GM13976 (cell line): ENCODE data around the gene CTDSPL2.
A peak's percentile ranks its signal among the peaks of the same experiment; 100 is the strongest.
"Not testable (repeated sequence)": the region's sequence is repeated elsewhere in the genome, so short reads cannot be mapped to it uniquely, and the experiment has no call there.

Experiments
- DNase-seq: peaks from one replicate; pipeline ENCODE4 v3.0.0; 2012; ENCODE audit warnings: low spot score
- CTCF ChIP-seq: IDR thresholded peaks from 2 replicates; pipeline ENCODE4 v1.5.1; 2012; ENCODE audit warnings: borderline replicate concordance, mild to moderate bottlenecking; ENCODE audit not compliant: insufficient read depth; ENCODE audit errors: extremely low read depth, missing control alignments, control extremely low read depth
- in situ Hi-C: fragments of 300-500 bp; cut with MboI; formaldehyde crosslinking; loops from one replicate; pipeline ENCODE4 v1.12.0; 2022; ENCODE audit warnings: low sequenced_read_pairs, mixed read lengths, inconsistent platforms; ENCODE audit not compliant: unreplicated experiment

The CTDSPL2 gene

GRCh38 chr15:44529864-44530604 lies 102.6 kb downstream of the CTDSPL2 start:
- no peak for TF ChIP-seq CTCF
- DNase-seq = no peak
- in situ Hi-C loops = no loop called here

- no peak for TF ChIP-seq CTCF
- in situ Hi-C loops = no loop called here
Observed at GRCh38 chr15:44530653-44531052, 103.2 kb downstream of the CTDSPL2 start.

GRCh38 chr15:44532275-44532674 lies 104.8 kb downstream of the CTDSPL2 start:
- in situ Hi-C loops, DNase-seq: not testable (repeated sequence)

More at GRCh38 chr15:44530653-44531052, 103.2 kb downstream of the CTDSPL2 start:
- no peak for DNase-seq

GRCh38 chr15:44532689-44533088 lies 105.3 kb downstream of the CTDSPL2 start:
- in situ Hi-C loops = no loop called here
- no peak for DNase-seq
- TF ChIP-seq CTCF = peak; percentile 17

- in situ Hi-C loops = no loop called here
- DNase-seq = no peak
- TF ChIP-seq CTCF = no peak
Observed at GRCh38 chr15:44535092-44535491, 107.7 kb downstream of the CTDSPL2 start.

GRCh38 chr15:44535523-44536301 lies 108.3 kb downstream of the CTDSPL2 start:
- no peak for TF ChIP-seq CTCF
- in situ Hi-C loops = no loop called here
- DNase-seq = peak; percentile 38

GRCh38 chr15:44536302-44536961 lies 109.0 kb downstream of the CTDSPL2 start:
- peak; percentile 70 for TF ChIP-seq CTCF
- in situ Hi-C loops = no loop called here
- no peak for DNase-seq
